Frontal cortex (tissue), 4 donors: ENCODE measurements around the gene INSYN2B. TPM values are rescaled to one million over a fixed set of nuclear protein-coding genes. Genes with fewer than 3 reads are reported as not detected.
"Not testable (repeated sequence)": the region's sequence is repeated elsewhere in the genome, so short reads cannot be mapped to it uniquely, and the experiment has no call there.

Experiments used
- DNase-seq, 2 donors: peaks; one replicate each; pipeline ENCODE4 v3.0.0; 2012; ENCODE audit warnings: low spot score in 2 of 2
- FAIRE-seq: peaks from 2 replicates; lab custom pipeline; 2012; peaks lifted over from hg19 to GRCh38; lab: Jason Lieb, UNC
- total RNA-seq: library from RNA; depleted of rRNA; stranded (reverse); fragments of >200 nt; gene quantifications from one replicate; pipeline ENCODE4 v1.2.3, GENCODE V29; 2014
- donor health status: control.
- donor health status: control.
- donor health status: control.

The INSYN2B gene
- total RNA-seq, 1 donor from 2014 or later, result 0.82 TPM

DNA sequence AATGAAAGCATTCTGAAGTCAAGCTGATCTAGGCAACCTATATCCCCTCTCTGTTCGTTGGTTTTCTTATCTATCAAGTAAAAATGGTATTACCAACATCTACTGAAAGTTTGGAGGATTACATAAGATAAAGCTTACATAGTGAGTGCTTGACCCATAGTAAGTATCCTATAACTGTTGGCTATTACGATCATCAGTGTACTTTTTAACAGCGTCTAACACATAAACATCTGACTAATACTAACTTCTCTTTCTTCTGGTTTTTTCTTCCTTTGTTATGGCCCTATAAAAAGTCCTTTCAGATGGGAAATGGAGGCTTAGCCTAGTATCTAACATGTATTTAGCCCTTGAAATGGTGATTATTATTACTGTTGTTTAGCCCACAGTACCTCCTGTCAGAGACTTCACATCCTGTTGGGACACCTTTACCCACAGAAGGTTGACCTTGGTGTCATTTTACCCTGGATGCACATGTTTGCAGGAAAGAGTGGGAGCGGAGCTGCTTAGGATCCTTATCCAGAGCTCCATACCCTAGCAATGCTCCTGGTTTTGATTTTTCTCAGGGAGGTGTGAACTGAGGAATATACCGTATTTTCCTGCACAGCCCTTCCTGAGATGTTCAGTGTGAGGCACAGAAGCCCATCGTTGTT lies 6.0 kb downstream of the INSYN2B start:
- FAIRE-seq (no peak), DNase-seq (no peak)

DNA sequence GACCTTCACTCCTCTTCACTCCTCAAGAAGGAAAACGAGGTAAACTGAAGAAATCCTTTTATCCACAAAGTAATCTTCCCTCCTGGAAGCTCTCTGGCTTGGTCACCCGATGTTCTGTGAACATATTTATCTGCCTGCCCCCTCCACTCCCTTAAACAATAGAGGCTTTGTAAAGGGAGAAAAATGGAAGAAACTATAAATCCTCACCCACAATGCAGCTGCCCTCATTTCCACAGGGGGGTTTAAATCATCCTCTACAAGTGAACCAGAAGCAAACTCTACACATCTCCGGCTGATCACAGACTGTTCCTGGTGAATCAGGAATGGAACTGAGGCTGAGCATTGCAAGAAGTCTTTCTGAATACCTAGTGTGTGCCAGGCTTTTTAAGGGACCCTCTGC lies 7.2 kb downstream of the INSYN2B start:
- no peak for DNase-seq
- FAIRE-seq, result no peak

- FAIRE-seq (no peak), DNase-seq (no peak)
These were observed 8.5 kb downstream of the INSYN2B start for GRCh38 chr5:169971780-169972179.

- DNase-seq (no peak), FAIRE-seq (no peak)
These were observed 9.2 kb downstream of the INSYN2B start for GRCh38 chr5:169970911-169971765.

- no peak for FAIRE-seq
These were observed 10.0 kb downstream of the INSYN2B start for GRCh38 chr5:169970339-169970738.

DNA sequence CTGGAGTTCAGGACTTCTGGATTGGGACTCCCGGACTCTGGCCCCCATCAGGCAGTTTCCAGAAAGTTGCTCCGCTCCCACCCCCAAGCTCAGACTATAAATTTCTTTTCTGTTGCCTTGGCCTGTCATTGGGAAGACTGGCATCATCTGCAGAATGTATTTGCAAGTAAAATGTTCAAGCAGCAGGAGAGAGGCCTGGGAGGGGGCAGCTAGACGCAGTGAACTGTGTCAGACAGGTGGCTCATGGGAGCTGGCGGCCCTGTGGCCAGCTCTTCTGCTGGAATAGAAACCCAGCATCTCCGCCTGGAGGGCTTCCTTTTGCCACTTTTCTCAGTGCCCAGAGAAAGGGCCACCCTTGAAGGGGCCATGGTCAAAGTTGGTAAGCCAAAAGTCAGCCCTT lies 16.0 kb downstream of the INSYN2B start:
- no peak for FAIRE-seq
- DNase-seq, result no peak

More at GRCh38 chr5:169970339-169970738, 10.0 kb downstream of the INSYN2B start:
- DNase-seq, result no peak

DNA sequence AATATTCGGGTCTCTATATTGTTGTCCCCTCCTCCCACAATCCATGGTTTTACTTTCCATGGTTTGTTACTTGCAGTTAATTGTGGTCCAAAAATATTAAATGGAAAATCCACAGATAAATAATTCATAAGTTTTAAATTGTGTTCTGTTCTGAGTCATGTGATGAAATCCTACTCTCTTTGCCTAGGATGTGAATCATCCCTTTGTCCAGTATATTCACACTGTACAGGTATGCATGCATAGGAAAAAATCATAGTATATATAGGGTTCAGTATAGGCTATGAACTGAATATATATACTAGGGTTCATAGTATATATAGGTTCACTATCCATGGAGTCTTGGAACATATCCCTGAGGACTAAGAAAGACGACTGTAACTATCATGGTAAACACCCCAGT lies 19.6 kb downstream of the INSYN2B start:
- no peak for DNase-seq
- FAIRE-seq, result no peak

GRCh38 chr5:169958278-169958677 lies 22.0 kb downstream of the INSYN2B start:
- no peak for FAIRE-seq
- DNase-seq, result no peak

- DNase-seq, result no peak
- no peak for FAIRE-seq
These were observed 23.5 kb downstream of the INSYN2B start for GRCh38 chr5:169956756-169957155.

- no peak for FAIRE-seq
- no peak for DNase-seq
These were observed 24.2 kb downstream of the INSYN2B start for GRCh38 chr5:169956126-169956525.

GRCh38 chr5:169954786-169955185 lies 25.5 kb downstream of the INSYN2B start:
- DNase-seq (no peak), FAIRE-seq (no peak)

- FAIRE-seq, DNase-seq: not testable (repeated sequence)
These were observed 27.1 kb downstream of the INSYN2B start for GRCh38 chr5:169953196-169953595.

- FAIRE-seq (no peak), DNase-seq (no peak)
These were observed 30.0 kb downstream of the INSYN2B start for GRCh38 chr5:169950333-169950732.

DNA sequence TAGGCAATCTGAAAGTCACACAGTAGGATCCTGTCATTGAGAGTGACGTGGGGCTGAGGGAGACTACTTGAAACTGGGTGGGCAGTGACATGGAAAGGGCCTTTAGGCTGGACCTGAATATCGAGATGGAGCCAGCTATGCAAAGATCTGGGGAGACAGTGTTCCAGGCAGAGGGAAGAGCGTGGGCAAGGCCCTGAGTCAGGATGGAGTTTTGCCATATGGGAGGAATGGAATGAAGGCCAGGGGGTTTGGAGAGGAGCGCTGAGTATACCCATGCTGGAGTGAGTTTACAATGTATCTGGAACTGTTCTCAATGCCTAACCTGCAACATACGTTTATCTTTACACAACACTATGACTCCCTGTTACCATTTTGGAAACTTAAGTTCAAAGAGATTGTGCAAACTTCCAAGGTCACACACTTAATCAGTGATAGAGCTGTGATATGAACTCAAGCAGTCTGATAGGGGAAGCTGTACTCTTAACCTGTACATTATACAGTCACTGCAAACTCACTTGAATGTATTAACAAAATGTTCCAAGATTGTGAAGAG lies 33.5 kb downstream of the INSYN2B start:
- no peak for DNase-seq
- FAIRE-seq, result no peak

DNA sequence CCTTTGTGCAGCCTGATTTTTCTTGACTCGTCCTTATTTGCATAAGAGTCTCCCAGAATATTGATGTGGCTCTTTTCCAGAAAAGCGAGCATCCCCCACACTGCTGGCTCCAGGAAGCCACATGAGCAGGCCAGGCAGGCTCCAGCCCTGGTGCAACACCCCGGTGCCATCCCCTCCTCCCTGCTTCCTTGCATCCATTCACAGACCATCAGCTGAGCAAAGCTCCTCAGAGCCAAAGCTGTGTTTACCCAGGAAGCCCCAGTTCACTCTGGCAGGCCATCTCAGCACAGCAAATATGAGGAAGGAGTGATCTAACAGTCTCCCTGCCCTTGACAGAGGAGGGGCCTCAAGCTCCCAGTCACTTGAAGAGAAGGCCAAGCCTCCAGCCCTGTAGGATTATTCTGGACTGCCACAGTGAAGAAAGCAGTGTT lies 34.4 kb downstream of the INSYN2B start:
- peak; percentile 17 to 32 for DNase-seq
- no peak for FAIRE-seq

DNA sequence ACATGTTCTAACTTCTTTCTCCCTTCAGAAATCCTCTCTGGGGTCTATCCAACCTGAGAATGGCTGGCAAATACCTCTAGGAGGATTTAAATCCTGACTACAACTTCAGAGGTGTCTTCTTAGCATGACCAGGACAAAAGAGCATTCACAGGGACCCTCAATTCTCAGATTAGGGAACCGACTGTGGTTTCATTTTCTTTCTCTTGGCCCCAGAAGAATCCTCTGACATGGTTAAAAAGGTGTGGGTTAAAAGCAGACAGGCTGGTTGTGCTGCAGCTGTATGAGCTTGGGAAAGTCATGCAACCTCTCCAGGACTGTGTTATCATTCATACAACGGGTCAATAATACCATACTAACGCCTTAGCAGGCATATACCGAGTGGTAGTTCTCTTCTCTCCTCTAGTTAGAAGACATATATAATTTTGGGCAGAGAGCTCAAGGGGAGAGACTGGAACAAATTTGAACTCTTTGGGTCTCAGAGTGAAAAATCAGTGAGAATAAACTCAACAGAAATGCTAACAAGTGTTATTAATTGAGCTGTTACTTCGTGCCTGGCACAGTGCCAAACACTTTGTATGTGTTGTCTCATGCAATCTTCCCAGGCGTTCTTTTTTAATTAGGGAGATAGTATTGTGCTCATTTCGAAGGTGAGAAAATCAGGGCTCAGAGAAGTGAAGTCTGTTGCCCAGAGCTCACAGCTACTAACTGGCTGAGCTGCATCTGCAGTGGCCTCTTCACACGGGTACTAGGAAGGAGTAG lies 35.2 kb downstream of the INSYN2B start:
- DNase-seq, result no peak

DNA sequence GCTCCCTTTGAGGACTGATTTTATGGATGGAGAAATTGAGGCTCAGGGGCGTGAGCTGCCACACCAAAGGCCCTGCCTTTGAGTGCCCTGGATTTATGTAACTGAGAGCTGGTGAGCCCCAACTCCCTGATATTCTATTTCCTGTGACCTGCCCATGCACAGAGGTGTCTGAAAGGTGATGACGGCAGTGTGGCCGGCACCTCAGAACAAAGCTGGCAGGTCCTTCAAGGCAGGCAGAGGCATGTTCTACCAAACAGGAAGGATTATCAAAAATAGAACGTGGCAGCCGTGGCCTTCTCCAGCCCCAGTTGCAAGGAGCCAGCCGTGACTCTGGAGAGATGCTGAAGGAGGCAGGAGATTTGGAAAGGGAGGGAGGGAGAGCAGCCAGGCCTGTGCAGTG lies 36.2 kb downstream of the INSYN2B start:
- FAIRE-seq (no peak), DNase-seq (no peak)

More for the DNA sequence above, 35.2 kb downstream of the INSYN2B start:
- FAIRE-seq, result no peak

DNA sequence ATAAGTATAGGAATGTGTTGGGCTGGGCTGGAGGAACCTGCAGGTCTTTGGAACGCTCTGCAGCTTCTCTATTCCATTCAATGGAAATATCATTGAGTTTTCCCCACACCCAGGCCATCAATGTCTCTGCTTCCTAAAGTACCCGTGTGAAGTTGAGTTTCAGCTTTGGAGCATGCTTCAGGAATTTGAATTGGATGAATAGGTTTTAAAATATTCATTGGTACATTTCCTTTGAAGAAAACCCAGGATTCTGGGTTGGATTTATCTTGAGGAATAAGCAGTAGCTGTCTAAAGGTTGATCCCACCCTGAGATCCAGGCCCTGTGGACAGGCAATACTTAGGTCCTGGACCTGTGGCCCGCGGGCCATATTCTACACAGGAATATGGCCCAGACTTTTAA lies 37.3 kb downstream of the INSYN2B start:
- FAIRE-seq (no peak), DNase-seq (no peak)

DNA sequence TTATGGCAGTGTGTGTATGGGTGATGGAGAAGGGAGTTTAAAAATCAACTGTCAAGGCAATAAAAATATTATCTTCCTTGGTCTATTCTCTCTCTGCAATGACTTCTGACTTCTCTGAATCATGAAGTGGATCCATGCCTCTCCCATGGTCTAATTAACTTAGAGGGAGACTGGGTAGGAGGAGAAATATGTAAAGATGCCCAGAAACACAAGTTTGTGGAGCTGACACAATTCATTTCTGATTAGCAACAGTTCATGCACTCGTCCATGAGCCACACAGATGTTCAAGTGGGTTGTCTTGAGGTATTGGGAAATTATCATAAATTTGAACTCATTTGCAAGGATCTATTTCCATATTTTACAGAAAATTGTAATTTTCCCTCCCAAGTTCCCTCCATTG lies 38.1 kb downstream of the INSYN2B start:
- DNase-seq, result no peak
- FAIRE-seq, result no peak

DNA sequence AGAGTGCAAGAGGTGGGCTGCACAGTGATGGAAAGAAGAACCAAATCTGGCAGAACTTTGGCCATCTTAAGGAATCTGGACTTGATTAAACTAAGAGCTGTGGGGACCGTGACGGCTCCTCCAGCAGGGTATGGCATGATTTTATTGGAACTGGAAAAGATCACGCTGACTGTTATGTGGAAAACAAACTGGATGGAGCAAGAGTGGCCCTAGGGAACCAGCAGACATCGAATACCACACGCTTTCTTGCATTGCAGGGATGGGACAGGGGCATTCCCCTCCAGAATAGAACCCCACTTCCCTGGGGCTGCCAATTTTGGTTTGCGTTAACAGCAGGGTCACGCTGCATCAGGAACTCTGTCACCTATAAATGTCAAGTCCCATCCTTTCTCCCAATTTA lies 38.8 kb downstream of the INSYN2B start:
- DNase-seq, result no peak
- no peak for FAIRE-seq
